GM18520 (cell line): ENCODE results near the gene EFNA3.

ENCODE experiments used
- ATAC-seq: cut with Tn5 transposase; IDR thresholded peaks from one replicate; pipeline ENCODE4 v1.9.1; 2021; ENCODE audit not compliant: unreplicated experiment

EFNA3 gene

DNA sequence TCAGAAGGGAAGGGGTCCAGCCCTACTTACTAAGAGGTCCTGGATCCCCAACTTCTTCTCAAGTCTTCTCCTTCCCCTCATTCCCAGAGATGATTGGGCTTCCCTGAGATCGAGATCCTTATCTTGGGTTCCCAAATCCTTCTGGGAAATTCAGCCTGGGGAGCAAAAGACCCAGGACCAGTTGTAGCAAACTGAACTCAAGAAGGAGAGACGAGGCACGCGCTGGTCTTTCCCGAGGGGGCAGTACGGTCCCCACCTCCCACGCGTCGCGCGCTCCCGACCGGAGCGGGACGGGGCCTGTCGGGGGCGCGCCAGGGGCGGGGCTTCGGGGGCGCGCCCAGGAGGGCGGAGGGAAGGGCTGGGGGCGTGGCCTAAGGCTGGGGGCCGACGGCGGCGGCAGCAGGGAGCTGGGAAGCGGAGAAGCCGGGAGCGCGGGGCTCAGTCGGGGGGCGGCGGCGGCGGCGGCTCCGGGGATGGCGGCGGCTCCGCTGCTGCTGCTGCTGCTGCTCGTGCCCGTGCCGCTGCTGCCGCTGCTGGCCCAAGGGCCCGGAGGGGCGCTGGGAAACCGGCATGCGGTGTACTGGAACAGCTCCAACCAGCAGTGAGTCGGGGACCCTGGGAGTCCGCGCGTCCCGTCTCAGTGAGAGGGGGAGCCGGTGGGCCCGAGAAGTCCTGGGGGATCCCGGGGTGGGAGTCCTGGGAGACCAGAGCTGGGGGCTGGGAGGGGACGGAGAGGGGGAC, at the start of gene EFNA3:
EFNA3 (plus strand) TSS at position 369 of the 741 bp plus-strand sequence; CDS start at position 474, 105 bp downstream.
- ATAC-seq, result no peak

- ATAC-seq, result no peak
Observed at GRCh38 chr1:155029513-155030242, 49.0 kb upstream of the EFNA3 start.

GRCh38 chr1:155030243-155030795, 48.3 kb upstream of the EFNA3 start:
- no peak for ATAC-seq

GRCh38 chr1:155030899-155031298, 47.7 kb upstream of the EFNA3 start:
- no peak for ATAC-seq

DNA sequence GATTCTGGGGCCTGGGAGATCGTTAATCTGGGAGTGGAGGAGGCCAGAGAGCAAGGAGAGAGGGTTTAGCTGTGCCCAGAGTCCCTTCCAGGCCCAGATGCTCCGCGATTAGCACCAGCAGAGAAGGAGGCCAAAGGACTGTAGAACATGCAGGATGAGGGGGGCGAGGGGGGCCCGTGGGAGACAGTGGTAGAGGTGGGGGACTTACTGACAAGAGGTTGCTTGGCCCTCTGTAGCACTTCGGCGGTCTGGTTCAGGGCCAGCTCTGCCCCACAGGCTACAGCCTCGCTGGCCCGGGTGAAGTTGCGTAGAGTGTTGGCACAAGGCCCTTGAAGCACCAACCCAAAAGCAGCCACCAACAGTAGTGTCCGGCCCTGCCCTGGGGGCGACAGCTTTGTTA, 45.8 kb upstream of the EFNA3 start:
- no peak for ATAC-seq

- ATAC-seq, result no peak
Observed at GRCh38 chr1:155033524-155033923, 45.1 kb upstream of the EFNA3 start, which contains the start of the genes DCST1 and DCST2. Gene DCST1 (plus strand): TSS chr1:155033824. CDS start chr1:155034037, 213 bp downstream. Gene DCST2 (minus strand): TSS chr1:155033781. CDS start chr1:155033701, 80 bp downstream.

- ATAC-seq, result no peak
Observed at GRCh38 chr1:155034318-155035208, 44.1 kb upstream of the EFNA3 start.

- no peak for ATAC-seq
Observed at GRCh38 chr1:155035936-155036335, 42.7 kb upstream of the EFNA3 start.

DNA sequence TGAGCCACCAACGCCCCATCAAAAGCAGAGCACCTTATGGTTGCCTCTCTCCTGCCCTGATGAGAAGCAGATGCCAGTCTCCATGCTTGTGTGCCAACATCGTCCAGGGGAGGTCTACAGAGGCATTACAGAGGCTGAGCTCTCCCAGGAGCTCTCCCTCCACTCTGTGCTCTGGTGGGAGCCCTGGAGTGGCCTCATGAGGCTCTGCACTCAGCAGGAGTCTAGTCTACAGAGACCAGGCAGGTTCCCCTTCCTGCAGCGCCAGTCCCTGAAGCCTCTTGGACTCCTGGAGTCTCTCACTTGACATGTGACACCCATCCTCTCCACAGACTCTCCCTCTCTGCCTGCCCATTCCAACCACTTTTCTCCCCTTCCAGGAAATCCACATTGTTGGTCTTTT, 41.6 kb upstream of the EFNA3 start:
- no peak for ATAC-seq

- ATAC-seq, result no peak
Observed at GRCh38 chr1:155037851-155038441, 40.7 kb upstream of the EFNA3 start.

- no peak for ATAC-seq
Observed at GRCh38 chr1:155038602-155039307, 39.9 kb upstream of the EFNA3 start.

- ATAC-seq, result no peak
Observed at GRCh38 chr1:155039308-155039669, 39.3 kb upstream of the EFNA3 start.

- ATAC-seq, result no peak
Observed at GRCh38 chr1:155040358-155041093, 38.1 kb upstream of the EFNA3 start.

DNA sequence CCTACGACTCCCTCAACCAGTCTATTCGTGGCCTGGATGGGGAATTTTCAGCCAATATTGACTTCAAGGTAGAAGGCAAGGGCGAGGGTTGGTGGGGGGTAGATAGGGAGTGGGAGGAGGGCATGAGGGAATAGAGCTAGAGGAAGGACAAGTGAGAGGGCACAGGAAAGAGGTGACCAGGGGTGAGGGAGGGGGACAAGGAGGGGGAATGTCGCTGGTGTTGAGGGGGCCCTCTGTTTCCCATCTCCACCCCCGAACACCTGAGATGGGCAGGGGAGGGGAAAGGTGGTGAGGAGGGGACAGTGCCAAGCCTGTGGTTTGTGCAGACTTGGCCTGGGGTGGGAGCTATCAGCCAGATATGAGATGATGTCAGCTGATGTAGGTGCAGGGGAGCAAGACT, 35.8 kb upstream of the EFNA3 start:
- no peak for ATAC-seq

DNA sequence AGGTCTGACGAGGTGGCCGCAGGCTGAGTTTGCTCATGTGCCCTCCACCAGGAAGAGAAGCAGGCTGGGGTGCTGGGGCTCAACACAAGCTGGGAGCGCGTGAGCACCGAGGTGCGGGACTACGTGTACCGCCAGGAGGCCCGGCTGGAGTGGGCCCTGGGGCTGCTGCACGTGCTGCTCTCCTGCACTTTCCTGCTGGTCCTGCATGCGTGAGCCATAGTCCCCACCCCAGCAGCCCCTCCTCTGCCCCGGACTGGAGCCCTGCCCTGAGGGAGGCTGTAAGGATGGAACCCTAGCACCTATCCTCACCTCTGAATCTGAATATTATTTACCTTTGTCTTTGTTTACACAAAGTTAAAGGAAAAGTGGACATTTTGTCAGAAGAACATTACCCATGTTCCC, 35.3 kb upstream of the EFNA3 start:
- ATAC-seq, result no peak

DNA sequence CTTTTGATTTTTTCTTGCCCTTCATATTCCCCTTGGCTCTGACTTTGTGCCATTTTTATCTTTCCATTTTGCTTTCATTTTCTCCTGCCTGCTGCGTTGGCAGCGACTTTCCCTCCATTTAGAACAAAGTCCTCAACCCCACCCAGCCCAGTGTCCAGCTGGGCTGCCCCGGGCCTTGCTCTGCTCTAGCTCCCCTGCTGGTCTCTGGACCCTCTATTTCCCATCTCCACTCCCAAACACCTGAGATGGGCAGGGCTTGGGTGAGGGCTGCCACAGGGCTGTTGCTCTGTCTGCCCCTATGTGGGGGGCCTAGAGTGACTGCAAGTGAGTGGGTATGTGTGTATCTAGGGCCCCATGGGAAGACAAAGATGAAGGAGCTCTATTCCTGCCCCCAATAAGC, 34.8 kb upstream of the EFNA3 start:
- ATAC-seq, result no peak

GRCh38 chr1:155044365-155044764, 34.3 kb upstream of the EFNA3 start:
- ATAC-seq, result no peak

GRCh38 chr1:155044812-155045657, 33.6 kb upstream of the EFNA3 start:
- ATAC-seq, result no peak
